ENCODE measurements around the gene HDGFL2. TPM values are rescaled to one million over a fixed set of nuclear protein-coding genes. Genes with fewer than 3 reads are reported as not detected.

The HDGFL2 gene
- polyA plus RNA-seq, 3 donors = 7.0 to 13.2 (median 10.5) TPM

GRCh38 chr19:4483385-4483784 is 11.3 kb downstream of the HDGFL2 start:
- H2AFZ ChIP-seq (ENCODE audit: insufficient read depth, low read depth, low read length, poor library complexity, severe bottlenecking) = no peak overlapping the region
- WGBS (ENCODE audit: insufficient coverage) = 96% methylated on average over 17 of the region's 19 CpGs
- Mint-ChIP-seq H3K27ac (peak overlapping the region in 1 of 7 donors; percentile 51), H3K4me1 (no peaks in the 10 kb centered on the region), H3K9me3 (no peaks in the 10 kb centered on the region), H3K36me3 (peaks cover 21 to 69% of the 10 kb centered on the region in 2 donors), H3K27me3 (ENCODE audit: low read depth in 3 of 3) (peaks cover 0 to 2% (median 2%) of the 10 kb centered on the region in 3 donors), H3K4me3 (no peak overlapping the region)
- H3K4me1 ChIP-seq (ENCODE audit: control insufficient read depth in 1 of 2, insufficient read depth in 2 of 2, low read length in 2 of 2) = no peaks in the 10 kb centered on the region
- no peaks in the 10 kb centered on the region for H3K9me3 ChIP-seq (replicated peaks in 1 of 2; ENCODE audit: control insufficient read depth in 1 of 2, insufficient read depth in 1 of 2, low read length in 2 of 2)
- no peak overlapping the region for H3K9ac ChIP-seq (ENCODE audit: insufficient read depth, low read length, poor library complexity, severe bottlenecking)
- no peak for TF ChIP-seq CTCF (IDR thresholded peaks at IDR 0.05)
- no peak overlapping the region for H3K27ac ChIP-seq (ENCODE audit: low read depth in 1 of 2, low read length in 2 of 2)
- H3K4me2 ChIP-seq (replicated peaks; ENCODE audit: extremely low read depth, low read length, poor library complexity, severe bottlenecking) = no peak overlapping the region
- intact Hi-C loops (cut with micrococcal nuclease) = no loop called here
- no peak overlapping the region for H3K4me3 ChIP-seq (replicated peaks in 1 of 3; ENCODE audit: low read depth in 2 of 3, low read length in 3 of 3)
- DNase-seq = no peak
- H3K79me2 ChIP-seq (ENCODE audit: insufficient read depth, low read length) = no peaks in the 10 kb centered on the region
- peaks cover 18 to 46% of the 10 kb centered on the region in 2 donors for H3K36me3 ChIP-seq (replicated peaks in 1 of 2; ENCODE audit: control insufficient read depth in 1 of 2, insufficient read depth in 2 of 2, low read length in 2 of 2)
- no peaks in the 10 kb centered on the region for H3K27me3 ChIP-seq (ENCODE audit: control insufficient read depth in 2 of 2, insufficient read depth in 2 of 2, low read length in 2 of 2)
- no peaks in the 10 kb centered on the region for H4K20me1 ChIP-seq (ENCODE audit: insufficient read depth, low read length)

- H3K27me3 Mint-ChIP-seq (ENCODE audit: low read depth in 3 of 3) = peaks cover 0 to 2% (median 2%) of the 10 kb centered on the region in 3 donors
- H3K4me3 Mint-ChIP-seq = no peak overlapping the region
- peak overlapping the region in 2 of 7 donors; percentile 17 to 58 for H3K27ac Mint-ChIP-seq
- H3K9me3 Mint-ChIP-seq = peaks cover 0 to 2% (median 0%) of the 10 kb centered on the region in 7 donors
- peaks cover 38 to 41% of the 10 kb centered on the region in 2 donors for H3K36me3 Mint-ChIP-seq
- Histone ChIP-seq H2AFZ (ENCODE audit: insufficient read depth, low read depth, low read length, poor library complexity, severe bottlenecking) (no peak overlapping the region), H4K20me1 (ENCODE audit: insufficient read depth, low read length) (no peaks in the 10 kb centered on the region), H3K27me3 (ENCODE audit: control insufficient read depth in 2 of 2, insufficient read depth in 2 of 2, low read length in 2 of 2) (no peaks in the 10 kb centered on the region), H3K36me3 (replicated peaks in 1 of 2; ENCODE audit: control insufficient read depth in 1 of 2, insufficient read depth in 2 of 2, low read length in 2 of 2) (peaks cover 38 to 56% of the 10 kb centered on the region in 2 donors), H3K4me2 (replicated peaks; ENCODE audit: extremely low read depth, low read length, poor library complexity, severe bottlenecking) (no peak overlapping the region), H3K4me3 (replicated peaks in 1 of 3; ENCODE audit: low read depth in 2 of 3, low read length in 3 of 3) (no peak overlapping the region), H3K27ac (ENCODE audit: low read depth in 1 of 2, low read length in 2 of 2) (no peak overlapping the region), H3K79me2 (ENCODE audit: insufficient read depth, low read length) (no peaks in the 10 kb centered on the region), H3K9me3 (replicated peaks in 1 of 2; ENCODE audit: control insufficient read depth in 1 of 2, insufficient read depth in 1 of 2, low read length in 2 of 2) (no peaks in the 10 kb centered on the region), H3K4me1 (ENCODE audit: control insufficient read depth in 1 of 2, insufficient read depth in 2 of 2, low read length in 2 of 2) (no peaks in the 10 kb centered on the region), H3K9ac (ENCODE audit: insufficient read depth, low read length, poor library complexity, severe bottlenecking) (no peak overlapping the region)
- over 99% methylated on average over 9 of the region's 11 CpGs for WGBS (ENCODE audit: insufficient coverage)
- no peaks in the 10 kb centered on the region for H3K4me1 Mint-ChIP-seq
- intact Hi-C loops (cut with micrococcal nuclease) = no loop called here
- no peak for DNase-seq
- TF ChIP-seq CTCF (IDR thresholded peaks at IDR 0.05) = no peak
Observed at GRCh38 chr19:4487572-4487971, 15.5 kb downstream of the HDGFL2 start.

All from CD14-positive monocyte (primary cell).